ENCODE measurements around the gene TRIM66.

The TRIM66 gene

DNA sequence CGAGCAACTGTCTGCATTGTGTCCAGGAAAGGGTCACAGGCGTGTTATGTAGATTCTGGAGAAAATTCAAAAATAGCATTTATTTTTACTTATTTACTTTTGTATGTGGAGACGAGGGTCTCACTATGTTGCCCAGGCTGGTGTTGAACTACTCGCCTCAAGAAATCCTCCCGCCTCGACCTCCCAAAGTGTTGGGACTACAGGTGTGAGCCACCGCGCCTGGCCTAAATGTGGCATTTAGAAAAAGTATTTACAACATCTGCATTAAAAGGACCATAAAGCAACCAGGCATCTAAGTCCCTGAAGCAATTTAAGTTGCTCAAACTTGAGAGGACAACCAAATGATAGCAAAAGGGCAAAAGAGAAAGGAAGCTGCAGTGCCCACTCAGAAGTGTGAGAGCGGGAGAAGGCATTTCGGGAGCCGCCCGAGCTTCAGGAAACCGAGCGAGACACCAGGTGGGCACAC lies 595 bp downstream of the TRIM66 start:
- peaks cover 26% of the 10 kb centered on the region; the same call in 1 of the 2 replicates for H3K36me3 ChIP-seq (ENCODE audit: insufficient read depth, low read length)
- no peaks in the 10 kb centered on the region for H3F3A ChIP-seq (ENCODE audit: low read depth)

DNA sequence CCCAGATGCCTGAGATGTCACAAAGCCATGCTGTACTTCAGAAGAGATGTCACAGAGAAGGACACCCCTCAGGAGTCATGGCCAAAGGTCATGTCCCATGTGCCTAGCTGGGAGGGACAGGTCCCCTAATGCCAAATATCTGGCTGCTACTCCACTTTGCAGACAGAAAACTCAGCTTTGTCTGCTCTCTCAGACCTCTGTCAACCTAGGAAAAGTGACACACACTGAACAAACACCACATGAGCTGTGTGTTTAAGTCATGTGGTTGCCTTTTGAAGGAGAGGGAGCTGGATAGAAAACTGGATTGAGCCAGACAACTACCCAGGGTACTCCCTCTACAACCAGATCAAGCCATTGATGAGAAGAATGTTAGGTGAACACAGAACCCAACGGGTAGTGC lies 3.5 kb downstream of the TRIM66 start:
- H2AFZ ChIP-seq (ENCODE audit: low read length): no peak overlapping the region
- H4K20me1 ChIP-seq (ENCODE audit: insufficient read depth, low read length, poor library complexity, severe bottlenecking): peaks cover 14% of the 10 kb centered on the region
- H3K9me3 ChIP-seq (ENCODE audit: insufficient read depth, low read depth, low read length): no peaks in the 10 kb centered on the region
- no peak overlapping the region for H3K9ac ChIP-seq (ENCODE audit: low read depth, low read length, poor library complexity, severe bottlenecking)
- H3K4me1 ChIP-seq (ENCODE audit: insufficient read depth, low read length, poor library complexity, severe bottlenecking): peaks cover 13% of the 10 kb centered on the region
- TF ChIP-seq, protein P1, sequence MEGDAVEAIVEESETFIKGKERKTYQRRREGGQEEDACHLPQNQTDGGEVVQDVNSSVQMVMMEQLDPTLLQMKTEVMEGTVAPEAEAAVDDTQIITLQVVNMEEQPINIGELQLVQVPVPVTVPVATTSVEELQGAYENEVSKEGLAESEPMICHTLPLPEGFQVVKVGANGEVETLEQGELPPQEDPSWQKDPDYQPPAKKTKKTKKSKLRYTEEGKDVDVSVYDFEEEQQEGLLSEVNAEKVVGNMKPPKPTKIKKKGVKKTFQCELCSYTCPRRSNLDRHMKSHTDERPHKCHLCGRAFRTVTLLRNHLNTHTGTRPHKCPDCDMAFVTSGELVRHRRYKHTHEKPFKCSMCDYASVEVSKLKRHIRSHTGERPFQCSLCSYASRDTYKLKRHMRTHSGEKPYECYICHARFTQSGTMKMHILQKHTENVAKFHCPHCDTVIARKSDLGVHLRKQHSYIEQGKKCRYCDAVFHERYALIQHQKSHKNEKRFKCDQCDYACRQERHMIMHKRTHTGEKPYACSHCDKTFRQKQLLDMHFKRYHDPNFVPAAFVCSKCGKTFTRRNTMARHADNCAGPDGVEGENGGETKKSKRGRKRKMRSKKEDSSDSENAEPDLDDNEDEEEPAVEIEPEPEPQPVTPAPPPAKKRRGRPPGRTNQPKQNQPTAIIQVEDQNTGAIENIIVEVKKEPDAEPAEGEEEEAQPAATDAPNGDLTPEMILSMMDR (conservative IDR thresholded peaks at IDR 0.05; ENCODE audit: low read length): no peak
- TF ChIP-seq EZH2phosphoT487 (IDR thresholded peaks at IDR 0.05; ENCODE audit: borderline replicate concordance): no peak
- no peaks in the 10 kb centered on the region for H3K9me2 ChIP-seq (replicated peaks; ENCODE audit: low read depth, low read length)
- no peak overlapping the region for H3K4me3 ChIP-seq (ENCODE audit: low read length, poor library complexity, severe bottlenecking)
- H3F3A ChIP-seq (ENCODE audit: low read depth): no peaks in the 10 kb centered on the region
- H3K79me2 ChIP-seq (ENCODE audit: insufficient read depth, low read length): peaks cover 26% of the 10 kb centered on the region
- no peak overlapping the region for H3K4me2 ChIP-seq (ENCODE audit: low read depth, low read length, poor library complexity, severe bottlenecking)
- peaks cover 6% of the 10 kb centered on the region for H3K27me3 ChIP-seq (ENCODE audit: insufficient read depth, low read length, poor library complexity, severe bottlenecking)
- H3K36me3 ChIP-seq (ENCODE audit: insufficient read depth, low read length): no peaks in the 10 kb centered on the region

More for the DNA sequence above, 595 bp downstream of the TRIM66 start:
- Histone ChIP-seq H3K9me3 (ENCODE audit: insufficient read depth, low read depth, low read length) (no peaks in the 10 kb centered on the region), H4K20me1 (ENCODE audit: insufficient read depth, low read length, poor library complexity, severe bottlenecking) (peaks cover 37% of the 10 kb centered on the region), H3K79me2 (ENCODE audit: insufficient read depth, low read length) (peaks cover 54% of the 10 kb centered on the region), H3K4me3 (ENCODE audit: low read length, poor library complexity, severe bottlenecking) (peak overlapping the region; percentile 94), H3K4me2 (ENCODE audit: low read depth, low read length, poor library complexity, severe bottlenecking) (peak overlapping the region; percentile 68), H3K27me3 (ENCODE audit: insufficient read depth, low read length, poor library complexity, severe bottlenecking) (peaks cover 6% of the 10 kb centered on the region), H3K9me2 (replicated peaks; ENCODE audit: low read depth, low read length) (no peaks in the 10 kb centered on the region), H2AFZ (ENCODE audit: low read length) (peak overlapping the region; percentile 78), H3K9ac (ENCODE audit: low read depth, low read length, poor library complexity, severe bottlenecking) (peak overlapping the region; percentile 99), H3K4me1 (ENCODE audit: insufficient read depth, low read length, poor library complexity, severe bottlenecking) (peaks cover 27% of the 10 kb centered on the region)
- TF ChIP-seq, protein P1 (conservative IDR thresholded peaks at IDR 0.05; ENCODE audit: low read length): no peak
- TF ChIP-seq EZH2phosphoT487 (IDR thresholded peaks at IDR 0.05; ENCODE audit: borderline replicate concordance): no peak

DNA sequence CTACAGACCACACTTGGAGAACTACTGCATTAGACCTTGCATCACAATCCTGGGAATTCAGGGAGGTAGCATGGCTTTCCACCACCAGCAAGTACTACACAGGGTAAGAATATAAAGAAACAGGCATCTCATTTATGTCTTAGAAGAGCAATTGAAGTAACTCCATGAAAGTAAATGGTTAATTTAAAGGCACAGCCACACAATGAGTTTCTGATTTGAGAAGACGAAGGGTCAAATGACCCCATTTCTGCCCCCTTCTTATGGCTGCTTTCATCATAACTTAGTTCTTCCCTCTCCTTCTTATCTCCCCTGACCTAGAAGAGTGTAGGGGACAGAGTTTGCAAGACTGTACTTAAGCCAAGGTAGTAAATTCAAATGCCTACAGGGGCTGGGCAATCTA lies 6.0 kb downstream of the TRIM66 start:
- H3K9me3 ChIP-seq (ENCODE audit: insufficient read depth, low read depth, low read length): no peaks in the 10 kb centered on the region
- H3K4me1 ChIP-seq (ENCODE audit: insufficient read depth, low read length, poor library complexity, severe bottlenecking): peaks cover 3% of the 10 kb centered on the region
- no peaks in the 10 kb centered on the region for H3K36me3 ChIP-seq (ENCODE audit: insufficient read depth, low read length)
- no peaks in the 10 kb centered on the region for H3K9me2 ChIP-seq (replicated peaks; ENCODE audit: low read depth, low read length)
- peaks cover 3% of the 10 kb centered on the region for H3K79me2 ChIP-seq (ENCODE audit: insufficient read depth, low read length)
- no peak overlapping the region for H3K4me2 ChIP-seq (ENCODE audit: low read depth, low read length, poor library complexity, severe bottlenecking)
- H3K4me3 ChIP-seq (ENCODE audit: low read length, poor library complexity, severe bottlenecking): no peak overlapping the region
- no peaks in the 10 kb centered on the region for H4K20me1 ChIP-seq (ENCODE audit: insufficient read depth, low read length, poor library complexity, severe bottlenecking)
- no peaks in the 10 kb centered on the region for H3F3A ChIP-seq (ENCODE audit: low read depth)
- no peak for TF ChIP-seq EZH2phosphoT487 (IDR thresholded peaks at IDR 0.05; ENCODE audit: borderline replicate concordance)
- TF ChIP-seq, protein P1 (conservative IDR thresholded peaks at IDR 0.05; ENCODE audit: low read length): no peak
- H2AFZ ChIP-seq (ENCODE audit: low read length): no peak overlapping the region
- no peak overlapping the region for H3K9ac ChIP-seq (ENCODE audit: low read depth, low read length, poor library complexity, severe bottlenecking)
- no peaks in the 10 kb centered on the region for H3K27me3 ChIP-seq (ENCODE audit: insufficient read depth, low read length, poor library complexity, severe bottlenecking)

Measured in Loucy (cell line).